ENCODE data around the gene CTDSPL. TPM values are rescaled to one million over a fixed set of nuclear protein-coding genes. Genes with fewer than 3 reads are reported as not detected.

The CTDSPL gene
- total RNA-seq, 1 donor from 2014 or later, result 43.0 TPM

- Histone ChIP-seq H3K4me2 (peak overlapping the region; percentile 23), H4K20me1 (ENCODE audit: low read depth) (peaks cover 47% of the 10 kb centered on the region), H2AFZ (replicated peaks) (no peak overlapping the region), H3K27ac (no peak overlapping the region), H3K27me3 (no peaks in the 10 kb centered on the region), H3K4me1 (peaks cover 38% of the 10 kb centered on the region), H3K4me3 (no peak overlapping the region), H3K9me3 (ENCODE audit: low read depth) (no peaks in the 10 kb centered on the region), H3K36me3 (no peaks in the 10 kb centered on the region), H3K79me2 (ENCODE audit: low read depth) (no peaks in the 10 kb centered on the region), H3F3A (ENCODE audit: low read depth) (peaks cover 4% of the 10 kb centered on the region), H3K9ac (no peak overlapping the region)
- no peak for DNase-seq (ENCODE audit: low spot score)
- H3K27me3 Mint-ChIP-seq (ENCODE audit: insufficient read depth, low read depth), result peaks cover 4% of the 10 kb centered on the region
- peaks cover 56% of the 10 kb centered on the region for H3K4me1 Mint-ChIP-seq
- H3K4me3 Mint-ChIP-seq, result peak overlapping the region; percentile 3
- H3K36me3 Mint-ChIP-seq, result peaks cover 7% of the 10 kb centered on the region
- TF ChIP-seq CTCF (IDR thresholded peaks at IDR 0.05) (no peak), EZH2phosphoT487 (IDR thresholded peaks at IDR 0.05) (no peak), EZH2 (IDR thresholded peaks at IDR 0.05) (no peak)
- peak overlapping the region; percentile 0 for H3K27ac Mint-ChIP-seq
- H3K9me3 Mint-ChIP-seq, result no peaks in the 10 kb centered on the region
These were observed 42.9 kb downstream of the CTDSPL start for GRCh38 chr3:37904601-37905000.

DNA sequence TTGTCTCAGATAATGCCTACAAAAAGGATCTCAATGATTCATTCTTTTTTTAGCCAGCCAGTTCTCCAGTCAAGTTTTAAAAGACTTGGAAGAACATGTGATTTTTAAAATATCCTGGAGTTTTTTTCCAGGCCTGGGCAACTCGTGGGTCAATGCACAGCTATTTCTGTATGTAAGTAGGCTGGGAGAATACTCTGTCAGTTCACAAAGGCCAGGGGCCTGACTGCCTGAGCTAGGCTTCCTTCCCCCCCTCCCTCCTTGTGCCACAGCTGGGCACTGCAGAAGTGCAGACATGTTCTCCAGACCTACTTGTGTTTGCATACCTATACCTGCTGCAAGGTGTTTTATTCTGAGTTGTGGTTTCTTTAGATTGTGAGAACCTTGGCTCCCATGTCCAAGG lies 43.7 kb downstream of the CTDSPL start:
- H3K27ac ChIP-seq, result no peak overlapping the region

DNA sequence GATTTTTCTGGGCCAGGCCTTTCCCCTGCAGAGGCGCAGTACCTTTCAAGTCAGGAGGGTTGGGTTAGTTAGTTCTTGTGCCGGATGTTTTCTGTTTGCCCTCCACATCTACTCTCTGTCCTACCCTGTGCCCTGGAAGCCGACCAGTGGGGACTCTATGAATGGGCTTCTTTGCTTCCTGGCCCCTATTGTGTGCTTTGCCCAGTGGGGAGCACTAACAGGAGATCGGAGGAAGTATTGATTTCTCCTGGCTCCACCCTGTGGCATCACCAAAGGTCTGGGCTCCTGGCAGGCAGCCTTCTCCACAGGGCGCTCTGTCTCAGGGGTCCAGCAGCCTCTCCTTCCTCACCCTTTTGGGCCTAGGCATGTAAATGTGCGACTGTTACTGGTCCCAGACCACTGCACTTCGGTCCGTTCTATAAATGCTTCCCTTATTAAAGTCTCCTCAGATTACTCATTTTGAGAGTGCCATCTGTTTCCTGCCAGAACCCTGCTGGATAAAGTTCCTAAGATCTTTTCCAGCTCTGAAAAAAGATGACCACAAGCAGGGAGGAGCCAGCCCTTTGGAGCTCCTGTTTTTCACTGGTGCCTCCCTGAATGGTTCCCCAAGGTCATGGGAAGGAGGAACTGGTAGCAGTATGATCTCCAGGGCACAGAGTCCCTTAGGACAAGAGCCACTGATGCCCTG lies 44.5 kb downstream of the CTDSPL start:
- peak overlapping the region; percentile 70 for H3K27ac Mint-ChIP-seq

More for the DNA sequence above, 43.7 kb downstream of the CTDSPL start:
- TF ChIP-seq CTCF (IDR thresholded peaks at IDR 0.05), result no peak
- TF ChIP-seq EZH2phosphoT487 (IDR thresholded peaks at IDR 0.05), result no peak
- no peak for TF ChIP-seq EZH2 (IDR thresholded peaks at IDR 0.05)
- H3K36me3 Mint-ChIP-seq, result peaks cover 7% of the 10 kb centered on the region
- no peaks in the 10 kb centered on the region for H3K9me3 ChIP-seq (ENCODE audit: low read depth)
- H3K9me3 Mint-ChIP-seq, result no peaks in the 10 kb centered on the region
- peak overlapping the region; percentile 62 for H3K4me3 Mint-ChIP-seq
- no peaks in the 10 kb centered on the region for H3K79me2 ChIP-seq (ENCODE audit: low read depth)
- H3K27me3 ChIP-seq, result no peaks in the 10 kb centered on the region
- H3K4me1 Mint-ChIP-seq, result peaks cover 56% of the 10 kb centered on the region
- no peak overlapping the region for H3K9ac ChIP-seq
- peak; percentile 47 for DNase-seq (ENCODE audit: low spot score)
- H3K27me3 Mint-ChIP-seq (ENCODE audit: insufficient read depth, low read depth), result peaks cover 4% of the 10 kb centered on the region
- H3F3A ChIP-seq (ENCODE audit: low read depth), result peaks cover 4% of the 10 kb centered on the region
- H3K4me2 ChIP-seq, result peak overlapping the region; percentile 23
- H3K4me1 ChIP-seq, result peaks cover 38% of the 10 kb centered on the region
- no peak overlapping the region for H3K4me3 ChIP-seq
- H3K27ac Mint-ChIP-seq, result peak overlapping the region; percentile 70
- no peaks in the 10 kb centered on the region for H3K36me3 ChIP-seq
- H4K20me1 ChIP-seq (ENCODE audit: low read depth), result peaks cover 47% of the 10 kb centered on the region
- no peak overlapping the region for H2AFZ ChIP-seq (replicated peaks)

More for the DNA sequence above, 44.5 kb downstream of the CTDSPL start:
- Histone ChIP-seq H3K36me3 (no peaks in the 10 kb centered on the region), H3K4me2 (peak overlapping the region; percentile 23), H3F3A (ENCODE audit: low read depth) (peaks cover 4% of the 10 kb centered on the region), H3K4me1 (peaks cover 38% of the 10 kb centered on the region), H3K79me2 (ENCODE audit: low read depth) (no peaks in the 10 kb centered on the region), H3K4me3 (no peak overlapping the region), H3K27ac (no peak overlapping the region), H3K9me3 (ENCODE audit: low read depth) (no peaks in the 10 kb centered on the region), H3K27me3 (no peaks in the 10 kb centered on the region), H2AFZ (replicated peaks) (no peak overlapping the region), H3K9ac (no peak overlapping the region), H4K20me1 (ENCODE audit: low read depth) (peaks cover 47% of the 10 kb centered on the region)
- DNase-seq (ENCODE audit: low spot score), result no peak
- H3K27me3 Mint-ChIP-seq (ENCODE audit: insufficient read depth, low read depth), result peaks cover 4% of the 10 kb centered on the region
- peaks cover 7% of the 10 kb centered on the region for H3K36me3 Mint-ChIP-seq
- peak overlapping the region; percentile 62 for H3K4me3 Mint-ChIP-seq
- peaks cover under 1% of the 10 kb centered on the region for H3K9me3 Mint-ChIP-seq
- TF ChIP-seq EZH2phosphoT487 (IDR thresholded peaks at IDR 0.05) (no peak), CTCF (IDR thresholded peaks at IDR 0.05) (no peak), EZH2 (IDR thresholded peaks at IDR 0.05) (no peak)
- peaks cover 60% of the 10 kb centered on the region for H3K4me1 Mint-ChIP-seq

Data from neural progenitor cell (in vitro differentiated cells).